H1 (cell line): ENCODE results near the gene SKIL. TPM values are rescaled to one million over a fixed set of nuclear protein-coding genes. Genes with fewer than 3 reads are reported as not detected.

ENCODE experiments used
- CTCF ChIA-PET: fragments of 300-600 bp; sonication (Branson Sonifier 250); formaldehyde crosslinking; loops from one replicate; lab custom pipeline; 2021; ENCODE audit not compliant: partially characterized antibody; lab: Charles Lee
- POLR2A ChIA-PET: fragments of 300-600 bp; sonication (Branson Sonifier 250); formaldehyde crosslinking; loops from one replicate; lab custom pipeline; 2021; ENCODE audit warnings: inconsistent platforms; ENCODE audit not compliant: partially characterized antibody; lab: Charles Lee
- DNase-seq, 2 experiments: peaks; one replicate each; pipeline versions ENCODE4 v3.0.0 to v3.0.0-alpha.2; 2010 to 2022; ENCODE audit warnings: low spot score in 2 of 2, low read depth in 1 of 2, mixed read lengths in 1 of 2
- FAIRE-seq: peaks from 2 replicates; lab custom pipeline; 2011; peaks lifted over from hg19 to GRCh38; lab: Jason Lieb, UNC
- H2AFZ ChIP-seq: 2 replicates; pipeline ENCODE4 v1.8.1; 2012; ENCODE audit warnings: low read length, inconsistent platforms
- H2AK5ac ChIP-seq: 2 replicates; pipeline ENCODE4 v1.6.1; 2013; ENCODE audit warnings: low read depth, low read length
- H2BK120ac ChIP-seq: replicated peaks from 2 replicates; pipeline ENCODE3; 2013; ENCODE audit warnings: low read depth, low read length, inconsistent platforms
- H2BK12ac ChIP-seq: 2 replicates; pipeline ENCODE4 v1.6.1; 2013; ENCODE audit warnings: low read depth, low read length
- H2BK15ac ChIP-seq: 2 replicates; pipeline ENCODE4 v1.6.1; 2013; ENCODE audit warnings: low read length
- H2BK20ac ChIP-seq: 2 replicates; pipeline ENCODE4 v1.6.1; 2013; ENCODE audit warnings: low read length
- H2BK5ac ChIP-seq: 2 replicates; pipeline ENCODE4 v1.6.1; 2013; ENCODE audit warnings: low read depth, low read length
- H3K14ac ChIP-seq: 2 replicates; pipeline ENCODE4 v1.6.1; 2013; ENCODE audit warnings: inconsistent platforms; ENCODE audit not compliant: insufficient read length
- H3K18ac ChIP-seq: 2 replicates; pipeline ENCODE4 v1.6.1; 2013; ENCODE audit warnings: low read length; ENCODE audit errors: extremely low read depth
- H3K23ac ChIP-seq: 2 replicates; pipeline ENCODE4 v1.6.1; 2013; ENCODE audit warnings: inconsistent platforms; ENCODE audit not compliant: insufficient read length
- H3K23me2 ChIP-seq: 2 replicates; pipeline ENCODE4 v1.6.1; 2013; ENCODE audit warnings: low read depth, low read length
- H3K27ac ChIP-seq: 2 replicates; pipeline ENCODE4 v1.6.1; 2011; ENCODE audit warnings: low read depth, low read length, inconsistent platforms
- H3K27me3 ChIP-seq, 4 experiments: replicated peaks in 1 of 4; 1 replicate in 1 of 4; 2 replicates in 3 of 4; pipeline versions ENCODE4 v1.6.1 to v1.8.1; 2011 to 2013; ENCODE audit warnings: low read length in 3 of 4, mild to moderate bottlenecking in 3 of 4, inconsistent platforms in 2 of 4, mixed read lengths in 2 of 4, moderate library complexity in 1 of 4; ENCODE audit not compliant: control insufficient read depth in 3 of 4, insufficient read depth in 3 of 4; ENCODE audit errors: extremely low read depth in 1 of 4
- H3K36me3 ChIP-seq, 4 experiments: 2 replicates each; pipeline versions ENCODE4 v1.6.1 to v1.8.1; 2011 to 2013; ENCODE audit warnings: mild to moderate bottlenecking in 4 of 4, low read length in 3 of 4, moderate library complexity in 2 of 4, control low read depth in 1 of 4, inconsistent platforms in 1 of 4; ENCODE audit not compliant: insufficient read depth in 4 of 4, control insufficient read depth in 2 of 4
- H3K4ac ChIP-seq: replicated peaks from 2 replicates; pipeline ENCODE3; 2013; ENCODE audit warnings: low read length, low read depth, mixed read lengths, inconsistent platforms; ENCODE audit not compliant: insufficient read length
- H3K4me1 ChIP-seq, 4 experiments: replicated peaks in 1 of 4; 1 replicate in 1 of 4; 2 replicates in 3 of 4; pipeline versions ENCODE4 v1.6.1 to v1.8.1; 2011 to 2013; ENCODE audit warnings: low read length in 3 of 4, inconsistent platforms in 2 of 4, mixed read lengths in 1 of 4; ENCODE audit not compliant: insufficient read depth in 4 of 4, control insufficient read depth in 3 of 4
- H3K4me2 ChIP-seq, 2 experiments: 2 replicates each; pipeline versions ENCODE4 v1.6.1 to v1.8.1; 2011 to 2013; ENCODE audit warnings: low read depth in 2 of 2, low read length in 2 of 2, control low read depth in 1 of 2, inconsistent platforms in 1 of 2, mild to moderate bottlenecking in 1 of 2; ENCODE audit not compliant: insufficient read depth in 1 of 2
- H3K4me3 ChIP-seq, 4 experiments: fragments of 200-600, 300-600 bp in 1 of 4; sonication (generic), shearing (Covaris generic), sonication (Bioruptor Twin) in 1 of 4; 2 replicates each; pipeline versions ENCODE4 v1.5.1 to v1.8.1; 2011 to 2016; ENCODE audit warnings: low read length in 4 of 4, low read depth in 3 of 4, control low read depth in 2 of 4, inconsistent platforms in 2 of 4, mild to moderate bottlenecking in 2 of 4, mixed read lengths in 1 of 4, moderate library complexity in 1 of 4; ENCODE audit not compliant: insufficient read depth in 2 of 4; ENCODE audit errors: extremely low read depth in 1 of 4
- H3K56ac ChIP-seq: replicated peaks from 2 replicates; pipeline ENCODE3; 2013; ENCODE audit warnings: low read depth, mild to moderate bottlenecking, mixed read lengths, low read length, inconsistent platforms; ENCODE audit not compliant: insufficient read length
- H3K79me1 ChIP-seq: 2 replicates; pipeline ENCODE4 v1.6.1; 2013; ENCODE audit warnings: low read depth, low read length, control low read depth
- H3K79me2 ChIP-seq, 2 experiments: 2 replicates each; pipeline versions ENCODE4 v1.6.1 to v1.8.1; 2012 to 2013; ENCODE audit warnings: low read length in 2 of 2, mild to moderate bottlenecking in 2 of 2, inconsistent platforms in 1 of 2; ENCODE audit not compliant: insufficient read depth in 2 of 2, control insufficient read depth in 1 of 2
- H3K9ac ChIP-seq, 4 experiments: replicated peaks in 1 of 4; 1 replicate in 1 of 4; 2 replicates in 3 of 4; pipeline versions ENCODE4 v1.6.1 to v1.8.1; 2011 to 2013; ENCODE audit warnings: low read depth in 3 of 4, low read length in 3 of 4, control low read depth in 2 of 4, mild to moderate bottlenecking in 2 of 4, moderate library complexity in 2 of 4, inconsistent platforms in 1 of 4; ENCODE audit errors: extremely low read depth in 1 of 4
- H3K9me3 ChIP-seq, 2 experiments: 2 replicates each; pipeline versions ENCODE4 v1.6.1 to v1.8.1; 2012 to 2013; ENCODE audit warnings: mild to moderate bottlenecking in 2 of 2, moderate library complexity in 2 of 2, control low read depth in 1 of 2, inconsistent platforms in 1 of 2, low read depth in 1 of 2, low read length in 1 of 2, mixed read lengths in 1 of 2; ENCODE audit not compliant: insufficient read depth in 2 of 2
- H4K20me1 ChIP-seq, 2 experiments: replicated peaks in 1 of 2; 2 replicates each; pipeline versions ENCODE3 to v1.8.1; 2011 to 2013; ENCODE audit warnings: inconsistent platforms in 2 of 2, low read length in 2 of 2, mild to moderate bottlenecking in 1 of 2; ENCODE audit not compliant: insufficient read depth in 2 of 2, control insufficient read depth in 1 of 2
- H4K5ac ChIP-seq: 2 replicates; pipeline ENCODE4 v1.6.1; 2013; ENCODE audit warnings: low read length, low read depth, mixed read lengths, inconsistent platforms; ENCODE audit not compliant: insufficient read length
- H4K8ac ChIP-seq: 2 replicates; pipeline ENCODE4 v1.8.0; 2013; ENCODE audit warnings: mild to moderate bottlenecking, moderate library complexity, low read length, inconsistent platforms; ENCODE audit not compliant: insufficient read depth; ENCODE audit errors: extremely low read depth
- H4K91ac ChIP-seq: replicated peaks from 2 replicates; pipeline ENCODE3; 2013; ENCODE audit warnings: low read length, mixed read lengths, inconsistent platforms; ENCODE audit not compliant: insufficient read length
- ASH2L ChIP-seq: fragments of 200-600, 300-600 bp; sonication (generic); IDR thresholded peaks from one replicate; pipeline ENCODE4 v1.7.1; 2017; ENCODE audit warnings: low read length
- CEBPB ChIP-seq: IDR thresholded peaks from 2 replicates; pipeline ENCODE4 v1.6.1; 2012; ENCODE audit warnings: low read depth, low read length
- EZH2 ChIP-seq: fragments of 200-600 bp; sonication (generic); IDR thresholded peaks from 2 replicates; pipeline ENCODE4 v1.7.1; 2012; ENCODE audit warnings: low read depth, mild to moderate bottlenecking, moderate library complexity, low read length, inconsistent platforms; ENCODE audit not compliant: severe bottlenecking
- FOSL1 ChIP-seq: IDR thresholded peaks from 2 replicates; pipeline ENCODE4 v1.6.1; 2011; ENCODE audit warnings: mild to moderate bottlenecking, low read depth, low read length, moderate library complexity; ENCODE audit not compliant: insufficient read depth
- HDAC2 ChIP-seq, 2 experiments: fragments of 300-600 bp in 1 of 2; sonication (generic) in 1 of 2; IDR thresholded peaks; 2 replicates each; pipeline ENCODE4 v1.6.1; 2011 to 2012; ENCODE audit warnings: low read depth in 2 of 2, low read length in 2 of 2, mild to moderate bottlenecking in 2 of 2, moderate library complexity in 2 of 2, borderline replicate concordance in 1 of 2, inconsistent platforms in 1 of 2
- HDAC6 ChIP-seq: IDR thresholded peaks from one replicate; pipeline ENCODE4 v1.7.1; 2012; ENCODE audit warnings: low read depth, mild to moderate bottlenecking, inconsistent platforms, low read length, moderate library complexity
- JUN ChIP-seq: IDR thresholded peaks from 2 replicates; pipeline ENCODE4 v1.6.1; 2011; ENCODE audit warnings: low read depth, mild to moderate bottlenecking, improper control_type of control experiment, low read length
- KDM5A ChIP-seq: fragments of 200-600 bp; IDR thresholded peaks from 2 replicates; pipeline ENCODE4 v1.7.1; 2012; ENCODE audit warnings: mild to moderate bottlenecking, low read length, inconsistent platforms, mixed read lengths
- NANOG ChIP-seq: IDR thresholded peaks from 2 replicates; pipeline ENCODE4 v1.6.1; 2011; ENCODE audit warnings: low read length, low read depth, mild to moderate bottlenecking, inconsistent platforms; ENCODE audit not compliant: insufficient read depth, poor library complexity, severe bottlenecking
- NRF1 ChIP-seq: IDR thresholded peaks from 2 replicates; pipeline ENCODE4 v1.6.1; 2011; ENCODE audit warnings: mild to moderate bottlenecking, low read depth, low read length, improper control_type of control experiment
- POLR2AphosphoS5 ChIP-seq: IDR thresholded peaks from 2 replicates; pipeline ENCODE4 v1.6.1; 2011; ENCODE audit warnings: low read depth, low read length
- POU5F1 ChIP-seq: IDR thresholded peaks from 2 replicates; pipeline ENCODE4 v1.6.1; 2011; ENCODE audit warnings: low read depth, mild to moderate bottlenecking, low read length, moderate library complexity
- TCF12 ChIP-seq: IDR thresholded peaks from 2 replicates; pipeline ENCODE4 v1.6.1; 2011; ENCODE audit warnings: low read depth, mild to moderate bottlenecking, low read length
- YY1 ChIP-seq: IDR thresholded peaks from 2 replicates; pipeline ENCODE4 v1.6.1; 2011; ENCODE audit warnings: low read depth, mild to moderate bottlenecking, low read length
- WGBS, 2 experiments: shearing (Covaris generic) in 1 of 2; methylation state at CpG; one replicate each; pipeline versions ENCODE4 v1.1.6 to v1.1.7; 2013 to 2015; ENCODE audit warnings: low lambda C conversion rate in 2 of 2, mixed read lengths in 2 of 2, inconsistent platforms in 1 of 2, low coverage in 1 of 2, missing lambda C conversion rate in 1 of 2; ENCODE audit not compliant: insufficient replicate concordance in 2 of 2, insufficient coverage in 1 of 2, insufficient read length in 1 of 2; ENCODE audit errors: extremely low coverage in 1 of 2, missing lambda C conversion rate in 1 of 2; 5-methylcytosine and 5-hydroxymethylcytosine counted together
- polyA plus RNA-seq, 7 experiments: library from polyadenylated mRNA; depleted of rRNA in 3 of 7; stranded (reverse) in 5 of 7; unstranded in 2 of 7; fragments of >200 nt in 5 of 7; fragments of 200-250 nt in 2 of 7; gene quantifications; 1 replicate in 5 of 7; 2 replicates in 1 of 7; 4 replicates in 1 of 7; pipeline versions ENCODE4 v1.2.1 to v1.2.3, GENCODE V29; 2011 to 2013; ENCODE audit warnings: missing spikeins in 2 of 7, mixed read lengths in 2 of 7
- total RNA-seq: library from RNA; stranded (reverse); fragmentation: NEBNext Ultra II Directional; extraction: Animal tissue kit (Norgen Biotek cat#: 25700); gene quantifications from 2 replicates; pipeline ENCODE4 v1.2.1, GENCODE V29; 2021
- TF ChIP-seq, protein P1 (sequence below): IDR thresholded peaks from 2 replicates; pipeline ENCODE4 v1.6.1; 2011; ENCODE audit warnings: low read depth, mild to moderate bottlenecking, low read length; ENCODE audit not compliant: insufficient read depth

Gene SKIL
- total and polyA plus RNA-seq, 2 of the 8 experiments (the other 6 are each of a cell fraction or from before 2014, with no cell fraction given): 13.2 to 277 TPM

DNA sequence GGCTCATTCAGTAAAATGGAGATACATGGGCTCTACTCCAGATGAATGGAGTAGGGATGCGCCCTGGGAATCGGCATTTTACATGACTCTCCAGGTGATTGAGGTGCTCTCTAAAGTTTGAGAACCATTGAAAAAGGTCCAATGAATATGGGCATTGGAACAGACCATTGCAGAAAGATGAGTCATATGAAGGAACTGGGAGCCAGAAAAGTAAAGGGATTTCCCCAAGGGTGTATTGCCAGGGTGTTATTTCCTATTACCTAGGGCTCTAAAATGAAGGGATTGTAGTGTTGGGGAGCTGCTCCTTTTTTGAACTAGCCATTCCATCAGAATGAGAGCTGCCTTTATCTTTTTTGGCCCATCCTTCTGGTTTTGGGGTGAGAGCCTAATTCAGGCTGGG lies 82.8 kb downstream of the SKIL start:
- no peak overlapping the region for H3K9ac ChIP-seq
- 94% methylated on average over 2 of the region's 2 CpGs; no CpG with 5 or more reads in 1 of the 2 experiments for WGBS, 2 experiments
- H3K36me3 ChIP-seq: no peaks in the 10 kb centered on the region
- no peak overlapping the region for H3K4me3 ChIP-seq
- H3K79me2 ChIP-seq: no peaks in the 10 kb centered on the region
- no peak overlapping the region for H2BK20ac ChIP-seq
- no peak overlapping the region for H3K4me2 ChIP-seq
- no peak for DNase-seq
- H2AFZ ChIP-seq: no peak overlapping the region
- no peak overlapping the region for H2BK15ac ChIP-seq
- no peak overlapping the region for H4K91ac ChIP-seq
- H3K14ac ChIP-seq: no peak overlapping the region
- no peak overlapping the region for H2BK5ac ChIP-seq
- CTCF ChIA-PET: interaction anchor here (0.7 to 3.1 kb wide), 6 partner anchors 10 to 372 kb away, joined by 3 to 17 read pairs (median 3); no protein-coding TSS in a partner anchor
- H2BK120ac ChIP-seq: no peak overlapping the region
- H3K79me1 ChIP-seq: no peaks in the 10 kb centered on the region
- H3K23ac ChIP-seq: no peak overlapping the region
- H3K4ac ChIP-seq: no peak overlapping the region
- H3K27me3 ChIP-seq: no peaks in the 10 kb centered on the region
- no peak overlapping the region for H3K18ac ChIP-seq
- H2AK5ac ChIP-seq: no peak overlapping the region
- H3K27ac ChIP-seq: no peak overlapping the region
- H4K8ac ChIP-seq: no peak overlapping the region
- H3K23me2 ChIP-seq: no peaks in the 10 kb centered on the region
- H4K5ac ChIP-seq: no peak overlapping the region
- no peaks in the 10 kb centered on the region; a peak in 1 of 7 replicates for H3K4me1 ChIP-seq
- no peaks in the 10 kb centered on the region for H4K20me1 ChIP-seq
- POLR2A ChIA-PET: no interaction called here
- H3K56ac ChIP-seq: no peak overlapping the region
- FAIRE-seq: no peak
- H2BK12ac ChIP-seq: no peak overlapping the region
- H3K9me3 ChIP-seq: no peaks in the 10 kb centered on the region
- no peak for TF ChIP-seq NRF1
- no peak for TF ChIP-seq TCF12
- TF ChIP-seq EZH2: no peak
- no peak for TF ChIP-seq POLR2AphosphoS5
- TF ChIP-seq ASH2L: no peak
- TF ChIP-seq, protein P1, sequence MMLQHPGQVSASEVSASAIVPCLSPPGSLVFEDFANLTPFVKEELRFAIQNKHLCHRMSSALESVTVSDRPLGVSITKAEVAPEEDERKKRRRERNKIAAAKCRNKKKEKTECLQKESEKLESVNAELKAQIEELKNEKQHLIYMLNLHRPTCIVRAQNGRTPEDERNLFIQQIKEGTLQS: no peak
- TF ChIP-seq CEBPB: no peak
- no peak for TF ChIP-seq JUN
- TF ChIP-seq NANOG: no peak
- TF ChIP-seq POU5F1: no peak
- no peak for TF ChIP-seq FOSL1
- TF ChIP-seq YY1: no peak
- no peak for TF ChIP-seq HDAC6
- no peak for TF ChIP-seq HDAC2 (IDR thresholded peaks at IDR 0.05; ENCODE audit: borderline replicate concordance in 1 of 2, low read depth in 2 of 2, low read length in 2 of 2)
- TF ChIP-seq KDM5A: no peak
